SU-DHL-6 (cell line): ENCODE measurements around the gene AGPAT3.

Source experiments
- EZH2phosphoT487 ChIP-seq: fragments of 200-600 bp; sonication (generic), shearing (Covaris generic); conservative IDR thresholded peaks from 2 replicates; pipeline ENCODE4 v1.6.1; 2018; ENCODE audit warnings: mild to moderate bottlenecking, antibody characterized with exemption, low read length, moderate library complexity, mixed read lengths
- TF ChIP-seq, protein P1 (sequence below): fragments of 200-600 bp; sonication (generic); IDR thresholded peaks from one replicate; pipeline ENCODE4 v1.5.1; 2017; ENCODE audit warnings: antibody characterized with exemption, mild to moderate bottlenecking, low read length, moderate library complexity; ENCODE audit not compliant: insufficient read depth, poor library complexity, severe bottlenecking

DNA sequence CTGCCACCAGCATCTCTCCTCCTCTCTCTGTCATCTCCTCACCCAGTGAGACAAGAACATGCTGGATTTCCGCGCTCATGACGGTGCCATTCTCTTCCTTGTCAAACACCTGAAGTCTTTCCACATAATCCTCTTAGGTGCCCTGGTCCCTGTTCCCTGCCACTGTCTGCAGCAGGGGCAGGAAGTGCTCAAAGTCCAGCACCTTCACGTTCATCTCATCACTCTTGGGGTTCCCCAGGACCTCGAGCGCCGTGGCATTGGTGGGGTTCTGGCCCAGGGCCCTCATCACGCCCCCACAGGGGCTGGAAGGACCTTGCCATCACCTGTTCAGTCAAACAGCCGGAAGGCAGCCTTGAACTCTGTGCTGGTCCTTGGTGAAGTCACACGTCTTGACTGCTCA is 9.1 kb upstream of the AGPAT3 start:
- TF ChIP-seq, protein P1, sequence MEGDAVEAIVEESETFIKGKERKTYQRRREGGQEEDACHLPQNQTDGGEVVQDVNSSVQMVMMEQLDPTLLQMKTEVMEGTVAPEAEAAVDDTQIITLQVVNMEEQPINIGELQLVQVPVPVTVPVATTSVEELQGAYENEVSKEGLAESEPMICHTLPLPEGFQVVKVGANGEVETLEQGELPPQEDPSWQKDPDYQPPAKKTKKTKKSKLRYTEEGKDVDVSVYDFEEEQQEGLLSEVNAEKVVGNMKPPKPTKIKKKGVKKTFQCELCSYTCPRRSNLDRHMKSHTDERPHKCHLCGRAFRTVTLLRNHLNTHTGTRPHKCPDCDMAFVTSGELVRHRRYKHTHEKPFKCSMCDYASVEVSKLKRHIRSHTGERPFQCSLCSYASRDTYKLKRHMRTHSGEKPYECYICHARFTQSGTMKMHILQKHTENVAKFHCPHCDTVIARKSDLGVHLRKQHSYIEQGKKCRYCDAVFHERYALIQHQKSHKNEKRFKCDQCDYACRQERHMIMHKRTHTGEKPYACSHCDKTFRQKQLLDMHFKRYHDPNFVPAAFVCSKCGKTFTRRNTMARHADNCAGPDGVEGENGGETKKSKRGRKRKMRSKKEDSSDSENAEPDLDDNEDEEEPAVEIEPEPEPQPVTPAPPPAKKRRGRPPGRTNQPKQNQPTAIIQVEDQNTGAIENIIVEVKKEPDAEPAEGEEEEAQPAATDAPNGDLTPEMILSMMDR: no peak
- no peak for TF ChIP-seq EZH2phosphoT487
